CD4-positive, alpha-beta T cell treated with Interleukin-1 beta for 1 hour (primary cell): Measurements from ENCODE around the gene ACE.
A peak's percentile ranks its signal among the peaks of the same experiment; 100 is the strongest.
"Not testable (repeated sequence)": the region's sequence is repeated elsewhere in the genome, so short reads cannot be mapped to it uniquely, and the experiment has no call there.

Source experiments
- DNase-seq, 2 donors: peaks; one replicate each; pipeline ENCODE4 v3.0.0-alpha.2; 2020 to 2022

Gene ACE

DNA sequence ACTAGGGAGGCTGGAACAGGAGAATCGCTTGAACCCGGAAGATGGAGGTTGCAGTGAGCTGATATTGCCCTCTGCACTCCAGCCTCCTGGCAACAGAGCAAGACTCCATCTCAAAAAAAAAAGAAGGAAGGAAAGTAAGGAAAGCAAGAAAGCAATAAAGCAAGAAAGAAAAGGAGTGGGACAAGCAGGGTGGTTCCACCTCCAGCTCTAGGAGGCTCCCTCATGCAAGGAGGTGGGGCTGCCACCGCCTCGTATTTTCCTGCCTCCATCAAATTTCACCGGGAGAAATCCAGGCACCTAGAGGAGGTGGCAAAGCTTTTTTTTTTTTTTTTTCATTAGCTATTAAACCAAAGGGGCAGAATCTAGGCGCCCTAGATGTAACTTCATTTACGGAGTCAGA lies 31.8 kb upstream of the ACE start:
- DNase-seq = no peak

GRCh38 chr17:63445571-63445953 lies 31.3 kb upstream of the ACE start:
- peak; percentile 82 to 85 for DNase-seq

DNA sequence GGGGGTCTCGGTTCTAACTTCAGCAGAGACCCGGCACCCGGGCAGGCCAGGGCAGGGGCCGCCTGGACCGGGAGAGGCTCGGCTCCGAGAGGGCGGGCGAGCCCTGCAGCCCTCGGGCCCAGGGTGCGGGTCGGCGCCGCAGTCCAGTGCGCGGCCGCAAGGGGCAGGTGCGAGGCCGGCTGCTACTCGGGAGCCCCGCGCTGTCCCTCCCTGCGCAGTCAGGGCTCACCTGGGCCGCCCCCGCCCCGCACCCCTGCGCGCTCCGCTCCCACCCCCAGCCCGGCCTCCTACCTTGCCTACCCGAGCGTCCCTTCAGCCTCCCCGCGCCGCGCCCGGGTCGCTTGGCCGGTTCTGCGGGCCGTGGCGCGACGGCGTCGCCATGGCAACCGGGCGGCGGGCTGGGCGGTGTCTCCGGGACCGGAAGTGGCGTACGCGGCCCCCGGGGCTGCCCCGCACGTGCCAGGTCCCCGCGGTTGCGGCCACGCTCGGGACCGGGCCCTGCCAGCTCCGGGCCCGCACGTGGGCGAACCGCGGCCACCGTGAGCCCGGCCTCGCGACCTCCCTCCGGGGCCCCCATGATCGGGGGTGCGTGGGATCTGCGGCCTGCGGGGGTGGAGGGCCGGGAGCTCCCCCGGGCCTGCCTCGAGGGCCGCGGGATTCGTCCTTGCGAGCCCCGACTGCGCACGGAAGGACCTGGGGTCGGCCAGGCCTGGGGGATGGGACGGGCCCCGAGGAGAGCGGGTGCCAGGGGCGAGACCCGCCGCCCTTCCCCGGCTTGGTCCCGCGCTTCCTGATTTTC lies 30.7 kb upstream of the ACE start, which contains the start of gene CYB561:
Gene CYB561, minus strand, starts transcription at position 353 of the 799 bp plus-strand sequence. CDS start 8,759 bp downstream, outside the sequence.
- peak; percentile 80 to 85 for DNase-seq

DNA sequence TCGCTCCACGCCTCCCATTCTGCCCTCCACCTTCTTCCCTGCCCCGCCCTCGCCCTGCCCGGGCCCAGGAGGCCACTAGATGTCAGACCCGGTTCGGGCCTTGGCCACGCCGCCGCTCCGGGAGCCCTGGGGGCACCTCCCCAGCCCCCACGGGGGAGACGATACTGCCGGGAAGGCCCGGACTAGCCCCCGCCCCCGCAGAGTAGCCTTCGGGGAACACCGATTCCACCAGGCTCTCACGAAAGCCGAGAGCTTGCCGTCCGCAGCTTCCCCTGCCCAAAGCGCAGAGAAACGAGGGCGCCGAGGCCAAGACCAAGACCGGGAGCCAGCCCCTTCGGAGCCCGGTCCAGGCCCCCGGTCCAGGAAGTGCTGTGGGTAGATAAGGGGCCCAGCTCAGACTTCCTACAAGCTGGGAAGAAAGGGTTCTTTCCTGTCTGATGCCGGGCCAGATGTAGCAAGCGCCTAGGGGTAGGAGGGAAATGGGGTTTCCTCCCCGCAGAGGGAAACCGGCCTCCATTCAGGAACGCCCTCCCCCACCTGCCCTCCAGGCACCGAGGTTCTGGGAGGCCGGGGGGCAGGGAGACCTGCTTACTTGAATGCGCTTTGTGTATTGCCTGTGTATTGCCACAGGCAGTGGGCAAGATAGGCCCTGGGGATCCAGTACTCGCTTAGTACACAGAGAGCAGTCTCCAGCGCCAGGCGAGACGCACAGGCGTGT lies 29.9 kb upstream of the ACE start:
- peak; percentile 35 to 56 for DNase-seq

DNA sequence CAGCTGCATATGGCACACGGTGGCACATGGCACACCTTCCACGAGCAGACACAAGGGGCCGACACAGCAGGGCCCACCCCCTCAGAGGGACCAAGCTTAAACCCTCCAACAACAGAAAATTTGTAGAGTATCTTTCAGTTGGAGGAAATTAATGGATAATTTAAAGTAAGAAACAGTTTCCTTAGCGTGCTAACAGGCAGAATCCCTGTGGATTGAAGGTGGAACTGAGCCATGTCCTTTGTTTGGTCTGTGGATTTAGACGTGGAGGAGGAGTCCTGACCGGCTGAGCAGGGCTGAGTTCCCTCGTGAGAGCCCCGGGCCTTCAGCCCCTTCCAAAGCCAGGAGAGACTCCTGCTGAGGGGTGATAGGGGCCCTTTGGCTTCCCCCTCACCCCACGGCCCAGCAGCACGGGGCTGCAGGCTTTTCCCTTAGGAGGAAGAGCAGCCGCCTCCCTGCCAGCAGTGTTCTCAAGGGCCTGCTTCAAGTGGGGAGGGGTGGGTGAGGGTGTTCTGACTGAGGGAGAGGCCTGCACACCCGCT lies 29.3 kb upstream of the ACE start:
- no peak for DNase-seq

DNA sequence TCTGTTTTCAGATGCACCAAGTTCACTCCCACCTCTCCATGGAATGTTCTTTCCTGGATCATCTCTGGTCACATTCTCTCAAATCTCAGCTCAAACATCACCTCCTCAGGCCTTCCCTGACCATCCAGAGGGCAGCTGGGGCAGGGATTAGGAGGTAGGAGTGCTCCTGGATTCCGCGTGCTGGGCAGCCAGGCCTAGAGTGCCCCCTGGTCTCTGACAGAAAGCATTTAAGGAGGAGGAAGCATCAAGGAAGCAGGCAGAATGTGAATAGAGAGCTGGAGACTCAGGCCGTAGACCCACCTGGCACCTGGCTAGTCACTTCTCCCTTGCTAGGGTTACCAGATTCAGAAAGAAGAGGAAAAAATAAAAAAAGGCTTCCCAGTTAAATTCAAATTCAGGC lies 28.2 kb upstream of the ACE start:
- no peak for DNase-seq

DNA sequence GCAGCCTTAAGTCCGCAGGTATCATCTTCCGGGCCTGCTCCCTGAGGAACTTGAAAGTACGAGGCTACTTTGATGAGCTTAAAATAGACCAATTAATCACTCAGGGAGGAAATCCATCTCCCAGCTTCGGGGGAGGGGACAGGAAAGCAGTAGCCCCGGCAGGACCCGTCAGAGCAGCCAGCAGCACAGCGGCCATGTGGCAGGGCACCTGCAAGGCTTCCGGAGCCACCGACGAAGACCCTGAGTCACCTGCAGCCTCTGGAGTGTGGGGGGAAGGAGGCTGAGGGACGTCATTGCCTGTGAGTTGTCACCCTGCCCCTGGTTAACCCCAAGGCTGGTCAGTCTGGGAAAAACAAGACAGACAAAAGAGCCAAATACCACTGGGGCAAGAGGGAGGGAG lies 26.3 kb upstream of the ACE start:
- no peak for DNase-seq

DNA sequence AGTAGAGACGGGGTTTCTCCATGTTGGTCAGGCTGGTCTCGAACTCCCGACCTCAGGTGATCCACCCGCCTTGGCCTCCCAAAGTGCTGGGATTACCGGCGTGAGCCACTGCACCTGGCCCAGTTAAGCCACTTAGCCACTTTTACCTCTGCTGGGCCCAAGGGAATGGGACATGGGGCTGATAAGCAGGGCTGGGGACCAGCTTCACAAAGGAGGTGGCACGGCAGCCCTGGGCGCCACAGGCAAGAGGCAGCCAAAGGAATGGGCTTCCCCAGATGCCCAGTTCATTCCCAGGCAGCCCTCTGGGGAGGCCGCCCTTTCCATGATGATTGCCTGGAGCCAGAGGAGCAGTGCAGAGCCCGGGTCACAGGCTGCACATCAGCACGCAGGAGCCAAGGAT lies 25.7 kb upstream of the ACE start:
- no peak for DNase-seq

DNA sequence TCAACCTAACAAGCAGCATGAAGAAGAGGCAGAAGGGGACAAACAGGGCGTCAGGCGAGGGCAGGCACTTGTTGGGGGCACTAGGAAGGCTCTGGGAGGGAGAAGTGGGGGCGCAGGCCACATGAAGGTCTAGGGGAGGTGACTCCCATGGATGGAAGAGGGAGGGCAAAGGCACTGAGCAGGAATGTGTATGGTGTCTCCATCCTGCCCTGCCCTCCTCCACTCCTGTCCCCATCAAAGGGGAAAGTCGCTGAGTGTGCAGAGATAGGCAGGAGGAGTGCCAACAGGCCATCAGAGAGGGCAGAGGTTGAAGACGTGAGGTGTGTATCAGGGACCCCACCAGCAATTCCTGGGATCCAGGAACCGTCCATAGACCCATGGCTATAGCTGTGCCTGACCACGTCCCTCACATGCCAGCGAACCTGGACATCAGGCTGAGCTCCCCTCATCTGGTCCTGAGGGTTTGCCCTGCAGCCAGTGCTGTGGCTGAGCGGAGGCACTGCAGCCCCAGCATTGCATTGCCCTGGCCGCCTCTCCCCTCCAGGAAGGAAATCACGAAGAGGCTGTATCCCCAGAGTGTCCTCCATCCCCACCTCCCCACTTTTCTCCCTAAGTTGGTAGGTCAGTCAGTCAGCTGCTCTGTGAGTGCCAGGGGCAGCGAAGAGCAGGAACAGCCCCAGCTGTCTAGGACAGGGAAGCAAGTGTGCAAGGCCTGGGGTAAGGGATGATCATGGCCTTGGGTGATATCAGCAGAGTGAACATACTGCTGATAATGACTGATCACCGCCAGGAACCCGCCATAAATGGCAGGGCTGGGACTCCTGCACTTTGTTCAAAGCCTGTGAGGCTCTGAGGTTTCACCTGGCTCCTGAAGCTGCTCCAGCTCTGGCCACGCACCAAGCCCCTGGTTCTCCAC lies 24.6 kb upstream of the ACE start:
- no peak for DNase-seq

- no peak for DNase-seq
These were observed 23.8 kb upstream of the ACE start for GRCh38 chr17:63452962-63453551.

GRCh38 chr17:63454357-63454756 lies 22.5 kb upstream of the ACE start:
- DNase-seq = not testable (repeated sequence)

DNA sequence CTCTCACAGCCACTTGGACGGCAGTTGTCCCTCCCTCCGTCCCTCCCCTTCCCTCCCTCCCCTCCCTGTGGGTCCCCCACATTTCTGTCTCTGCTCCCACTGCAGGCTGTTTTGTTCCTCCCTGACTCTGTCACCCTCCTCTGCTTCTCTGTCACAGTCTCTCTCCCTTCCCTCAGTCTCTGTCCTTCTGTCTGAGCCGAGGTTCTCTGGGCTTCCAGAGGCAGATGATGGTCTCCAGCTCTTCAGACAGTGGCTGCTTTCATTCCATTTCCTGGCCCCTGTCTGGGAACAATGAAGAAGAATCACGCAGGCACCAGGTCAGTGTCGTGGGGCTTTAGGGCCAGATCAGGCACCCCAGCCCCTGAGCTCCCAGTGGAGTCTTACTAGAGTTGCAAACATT lies 21.9 kb upstream of the ACE start:
- DNase-seq = no peak

DNA sequence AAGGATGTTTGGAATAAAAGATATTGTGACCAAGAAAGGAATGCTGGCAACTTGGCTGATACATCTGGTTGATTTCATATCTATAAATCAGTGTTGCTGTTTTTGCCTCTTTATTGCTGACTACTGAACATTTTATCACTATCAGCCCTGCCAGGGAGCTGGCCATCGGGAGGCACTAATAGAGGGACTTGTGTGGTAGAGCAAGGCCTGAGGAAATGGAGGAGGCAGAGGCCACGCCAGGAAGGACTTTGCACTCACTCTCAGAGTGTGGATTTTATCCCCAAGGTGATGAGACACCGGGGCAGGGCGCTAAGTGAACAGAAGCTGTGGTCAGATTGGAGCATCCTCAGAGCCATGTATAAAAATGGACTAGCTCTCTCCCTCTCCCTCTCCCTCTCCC lies 21.4 kb upstream of the ACE start:
- no peak for DNase-seq

DNA sequence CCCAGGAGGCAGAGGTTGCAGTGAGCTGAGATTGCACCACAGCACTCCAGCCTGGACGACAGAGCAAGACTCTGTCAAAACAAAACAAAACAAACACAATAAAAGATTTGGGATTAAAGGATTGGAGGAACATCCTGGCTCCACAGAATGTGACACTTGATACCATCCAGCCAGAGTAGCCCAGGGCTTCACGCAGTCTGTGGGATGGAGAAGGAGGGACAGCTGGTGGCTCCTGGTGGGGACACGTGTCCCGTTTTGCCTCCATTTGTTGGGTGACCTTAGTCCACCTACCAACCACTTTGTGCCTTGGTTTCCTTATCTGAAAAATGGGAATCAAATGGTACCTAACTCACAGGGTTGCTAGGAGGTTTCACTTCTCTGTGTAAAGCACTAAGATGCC lies 18.4 kb upstream of the ACE start:
- DNase-seq = no peak

DNA sequence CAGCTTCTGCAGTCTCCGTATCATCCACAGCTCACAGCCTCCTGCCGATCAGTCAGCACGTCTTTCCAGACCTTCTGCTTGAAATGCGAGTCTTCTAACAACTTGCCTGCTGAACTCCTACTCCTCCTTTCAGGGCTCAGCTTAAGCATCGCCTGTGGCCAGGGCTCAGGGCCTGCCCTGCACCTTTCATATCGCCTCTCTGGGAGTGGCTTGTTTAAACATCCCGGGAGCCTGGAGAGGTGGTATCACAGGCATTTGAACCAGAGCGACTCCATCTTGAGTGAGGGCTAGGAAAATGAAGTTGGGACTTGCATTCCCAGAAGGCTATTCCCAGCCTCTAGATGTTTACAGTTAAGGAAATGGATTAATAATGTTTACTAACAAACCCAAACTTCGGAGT lies 16.8 kb upstream of the ACE start:
- DNase-seq = no peak

- DNase-seq = no peak
These were observed 13.1 kb upstream of the ACE start for GRCh38 chr17:63463771-63464170.

DNA sequence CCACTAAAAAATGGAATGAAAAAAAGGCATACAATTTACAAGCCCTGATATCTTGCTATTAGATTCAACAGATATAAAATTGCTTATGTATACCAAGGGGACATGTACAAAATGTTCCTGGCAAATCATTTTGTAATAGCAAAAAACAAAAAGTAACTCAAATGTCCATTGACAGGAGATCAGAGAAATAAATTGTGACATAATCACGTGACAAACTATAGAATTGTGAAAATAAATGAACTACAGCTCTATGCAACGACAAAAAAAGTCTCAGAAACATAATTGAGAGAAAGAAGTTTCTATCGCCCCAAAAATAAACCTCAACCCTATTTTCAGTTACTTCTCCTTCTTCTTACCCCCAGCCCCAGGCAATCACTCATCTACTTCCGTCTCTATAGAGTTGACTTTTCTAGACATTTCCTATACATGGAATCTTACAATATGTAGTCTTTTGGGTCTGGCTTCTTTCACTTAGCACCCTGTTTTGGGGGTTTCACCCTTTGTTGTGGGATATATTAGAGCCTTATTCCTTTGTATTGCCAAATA lies 12.1 kb upstream of the ACE start:
- DNase-seq = no peak

DNA sequence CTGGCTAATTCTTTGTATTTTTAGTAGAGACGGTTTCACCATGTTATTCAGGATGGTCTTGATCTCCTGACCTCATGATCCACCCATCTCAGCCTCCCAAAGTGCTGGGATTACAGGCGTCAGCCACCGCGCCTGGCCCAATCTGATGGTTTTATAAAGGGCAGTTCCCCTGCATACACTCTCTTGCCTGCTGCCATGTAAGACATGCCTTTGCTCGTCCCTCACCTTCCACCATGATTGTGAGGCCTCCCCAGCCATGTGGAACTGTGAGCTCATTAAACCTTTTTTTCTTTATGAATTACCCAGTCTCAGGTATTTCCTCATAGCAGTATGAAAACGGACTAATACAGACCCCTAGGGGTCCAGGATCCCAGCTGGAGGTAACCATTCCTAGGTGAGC lies 8.8 kb upstream of the ACE start:
- not testable (repeated sequence) for DNase-seq

GRCh38 chr17:63474174-63474573 lies 2.7 kb upstream of the ACE start:
- DNase-seq = no peak

DNA sequence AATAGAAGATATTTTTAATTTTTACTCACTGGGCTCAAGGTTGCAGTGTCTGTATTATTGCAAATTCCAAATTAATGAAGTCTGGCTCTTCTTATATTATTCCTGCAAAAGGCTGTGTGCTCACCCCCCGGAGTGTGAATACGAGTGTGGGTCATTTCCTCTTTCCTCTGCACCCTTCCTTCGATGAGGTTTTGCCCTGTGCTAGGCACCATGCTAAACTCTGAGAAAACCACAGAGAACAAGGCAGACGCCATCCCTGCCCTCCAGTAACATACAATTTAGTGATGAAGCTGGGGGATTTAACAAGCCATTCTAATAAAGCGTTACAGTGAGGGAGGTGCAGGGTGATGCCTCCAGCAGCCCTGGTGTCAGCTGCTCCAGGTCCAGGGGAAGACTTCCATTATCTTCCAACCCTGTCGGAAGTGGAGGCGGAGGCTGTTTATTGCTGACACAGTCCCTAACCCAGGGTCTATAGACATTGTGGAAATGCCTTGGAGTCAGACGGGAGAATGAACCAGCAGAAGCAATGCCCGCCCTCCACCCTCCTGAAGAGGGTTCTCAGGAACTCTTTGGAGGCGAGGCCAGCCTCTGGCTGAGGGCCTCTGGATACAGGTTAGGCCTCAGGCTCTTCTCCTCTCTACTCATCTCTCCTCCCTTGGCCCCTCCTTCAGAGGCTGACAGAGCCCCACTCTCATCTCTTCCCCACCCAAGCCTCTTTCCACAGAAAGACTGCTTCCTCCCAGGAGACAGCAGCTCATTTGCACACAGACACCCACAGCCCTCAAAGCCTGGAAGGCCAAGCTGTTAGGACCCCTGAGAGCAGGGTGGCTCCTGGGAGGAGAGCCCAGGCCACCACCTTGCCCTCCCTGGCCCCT lies 2.0 kb upstream of the ACE start:
- DNase-seq = no peak
